KOPT-K1 (cell line): Measurements from ENCODE around the gene TNFRSF18.
A peak's percentile ranks its signal among the peaks of the same experiment; 100 is the strongest.
"Not testable (repeated sequence)": the region's sequence is repeated elsewhere in the genome, so short reads cannot be mapped to it uniquely, and the experiment has no call there.

Experiments used
- H3K27ac ChIP-seq: fragments of 200-600 bp; sonication (generic); 2 replicates; pipeline ENCODE4 v1.5.1; 2016; ENCODE audit warnings: antibody characterized with exemption, mild to moderate bottlenecking, low read depth, low read length; ENCODE audit not compliant: poor library complexity, severe bottlenecking
- H3K36me3 ChIP-seq: fragments of 200-600 bp; sonication (generic); 2 replicates; pipeline ENCODE4 v1.5.1; 2017; ENCODE audit warnings: antibody characterized with exemption, mild to moderate bottlenecking, low read length, moderate library complexity; ENCODE audit not compliant: insufficient read depth
- H3K9me3 ChIP-seq: fragments of 200-600 bp; sonication (generic); 2 replicates; pipeline ENCODE4 v1.5.1; 2017; ENCODE audit warnings: antibody characterized with exemption, low read length, mild to moderate bottlenecking; ENCODE audit not compliant: insufficient read depth, poor library complexity, severe bottlenecking

TNFRSF18 gene, protein sequence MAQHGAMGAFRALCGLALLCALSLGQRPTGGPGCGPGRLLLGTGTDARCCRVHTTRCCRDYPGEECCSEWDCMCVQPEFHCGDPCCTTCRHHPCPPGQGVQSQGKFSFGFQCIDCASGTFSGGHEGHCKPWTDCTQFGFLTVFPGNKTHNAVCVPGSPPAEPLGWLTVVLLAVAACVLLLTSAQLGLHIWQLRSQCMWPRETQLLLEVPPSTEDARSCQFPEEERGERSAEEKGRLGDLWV

GRCh38 chr1:1206376-1206965 is at the start of gene TNFRSF18:
Gene TNFRSF18 (minus strand): TSS chr1:1206592. CDS start chr1:1206571, 21 bp downstream.
- Histone ChIP-seq H3K27ac (no peak within 1 kb of the TSS), H3K36me3 (no peaks in the 10 kb centered on the region), H3K9me3 (no peaks in the 10 kb centered on the region)

GRCh38 chr1:1255611-1256010 is 49.2 kb upstream of the TNFRSF18 start:
- Histone ChIP-seq H3K36me3 (peaks cover 81% of the 10 kb centered on the region), H3K9me3 (no peaks in the 10 kb centered on the region), H3K27ac (no peak overlapping the region)

DNA sequence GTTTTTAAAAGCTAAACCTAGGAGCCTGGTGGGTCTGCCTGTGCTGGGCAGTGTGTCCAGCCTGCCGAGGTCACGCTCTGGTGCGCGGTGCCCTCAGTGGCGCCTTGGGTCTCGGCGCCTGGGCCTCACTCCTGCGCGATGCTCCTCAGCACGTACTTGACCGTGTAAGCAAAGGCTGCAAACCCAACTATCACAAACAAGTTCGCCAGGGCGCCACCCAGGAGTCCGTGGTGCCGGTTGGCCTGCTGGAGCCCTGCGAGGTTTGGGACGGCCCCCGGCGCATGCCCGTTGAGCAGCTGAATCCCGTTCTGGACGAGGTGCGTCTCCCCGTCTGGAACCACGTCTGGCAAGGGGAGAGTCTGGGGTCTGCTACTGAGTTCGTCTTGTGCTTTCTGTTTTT is 48.7 kb upstream of the TNFRSF18 start:
- Histone ChIP-seq H3K9me3 (no peaks in the 10 kb centered on the region), H3K36me3 (peaks cover 76% of the 10 kb centered on the region), H3K27ac (no peak overlapping the region)

DNA sequence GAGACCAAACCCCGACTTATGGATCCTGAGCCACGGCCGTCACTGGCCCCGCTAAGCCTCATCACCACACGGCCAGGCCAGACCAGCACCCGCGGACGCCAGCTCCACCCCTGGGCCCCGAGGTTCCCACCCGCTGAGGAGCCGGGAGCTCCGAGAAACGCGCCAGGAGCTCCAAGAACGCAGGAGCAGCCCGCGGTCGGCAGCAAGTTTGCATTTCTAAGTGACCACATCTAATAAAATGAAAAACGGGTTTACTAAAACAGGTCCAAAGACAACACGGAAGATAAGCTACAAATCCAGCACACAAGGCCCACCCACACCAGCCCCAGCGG is 48.2 kb upstream of the TNFRSF18 start:
- Histone ChIP-seq H3K27ac (no peak overlapping the region), H3K36me3 (peaks cover 71% of the 10 kb centered on the region), H3K9me3 (no peaks in the 10 kb centered on the region)

GRCh38 chr1:1253972-1254666 is 47.7 kb upstream of the TNFRSF18 start:
- H3K27ac ChIP-seq = no peak overlapping the region

GRCh38 chr1:1253314-1253713 is 46.9 kb upstream of the TNFRSF18 start:
- H3K9me3 ChIP-seq = no peaks in the 10 kb centered on the region
- no peak overlapping the region for H3K27ac ChIP-seq
- H3K36me3 ChIP-seq = peaks cover 58% of the 10 kb centered on the region

More at GRCh38 chr1:1253972-1254666, 47.7 kb upstream of the TNFRSF18 start:
- Histone ChIP-seq H3K9me3 (no peaks in the 10 kb centered on the region), H3K36me3 (peaks cover 66% of the 10 kb centered on the region)

DNA sequence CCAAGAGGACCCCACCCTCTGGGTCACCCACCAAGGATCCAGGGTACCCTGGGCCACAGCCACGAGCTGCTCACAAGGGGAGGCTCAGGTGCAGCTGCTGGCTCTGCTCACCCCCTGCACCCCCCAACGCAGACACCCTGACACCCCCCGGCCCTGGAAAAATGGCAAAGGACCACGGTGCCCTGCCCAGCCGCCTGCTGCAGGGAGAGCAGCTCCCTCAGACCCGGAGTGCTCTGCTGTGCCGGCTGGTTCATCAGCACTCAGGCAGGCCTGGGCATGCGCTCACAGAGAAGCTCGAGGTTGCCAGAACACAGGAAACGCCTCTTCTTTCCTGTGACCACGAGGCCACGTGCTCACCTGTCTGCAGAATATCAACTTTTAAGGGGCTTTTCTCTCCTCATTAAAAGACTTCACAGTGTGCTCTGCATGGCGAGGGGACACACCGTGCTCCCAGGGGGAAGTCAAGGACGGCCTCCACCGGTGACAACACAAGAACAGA is 44.4 kb upstream of the TNFRSF18 start:
- Histone ChIP-seq H3K27ac (peak overlapping the region; percentile 62), H3K9me3 (no peaks in the 10 kb centered on the region), H3K36me3 (peaks cover 36% of the 10 kb centered on the region)

DNA sequence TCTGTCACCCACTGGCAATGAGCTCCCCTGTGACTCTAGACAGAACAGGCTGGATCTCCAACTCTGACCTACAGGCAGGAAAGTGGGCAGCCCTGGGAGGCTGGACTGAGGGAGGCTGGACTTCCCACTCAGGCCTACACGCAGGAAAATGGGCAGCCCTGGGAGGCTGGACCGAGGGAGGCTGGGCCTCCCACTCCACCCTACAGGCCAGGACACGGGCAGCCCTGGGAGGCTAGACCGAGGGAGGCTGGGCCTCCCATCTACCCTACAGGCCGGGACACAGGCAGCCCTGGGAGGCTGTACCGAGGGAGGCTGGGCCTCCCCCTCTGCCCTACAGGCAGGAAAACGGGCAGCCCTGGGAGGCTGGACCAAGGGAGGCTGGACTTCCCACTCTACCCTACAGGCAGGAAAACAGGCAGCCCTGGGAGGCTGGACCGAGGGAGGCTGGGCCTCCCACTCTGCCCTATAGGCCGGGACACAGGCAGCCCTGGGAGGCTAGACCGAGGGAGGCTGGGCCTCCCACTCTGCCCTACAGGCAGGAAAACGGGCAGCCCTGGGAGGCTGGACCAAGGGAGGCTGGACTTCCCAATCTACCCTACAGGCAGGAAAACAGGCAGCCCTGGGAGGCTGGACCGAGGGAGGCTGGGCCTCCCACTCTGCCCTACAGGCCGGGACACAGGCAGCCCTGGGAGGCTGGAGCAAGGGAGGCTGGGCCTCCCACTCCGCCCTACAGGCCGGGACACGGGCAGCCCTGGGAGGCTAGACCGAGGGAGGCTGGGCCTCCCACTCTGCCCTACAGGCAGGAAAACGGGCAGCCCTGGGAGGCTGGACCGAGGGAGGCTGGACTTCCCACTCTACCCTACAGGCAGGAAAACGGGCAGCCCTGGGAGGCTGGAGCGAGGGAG is 41.9 kb upstream of the TNFRSF18 start:
- H3K36me3 ChIP-seq = peaks cover 10% of the 10 kb centered on the region; the same call in 1 of the 2 replicates
- H3K27ac ChIP-seq, H3K9me3 ChIP-seq: not testable (repeated sequence)

DNA sequence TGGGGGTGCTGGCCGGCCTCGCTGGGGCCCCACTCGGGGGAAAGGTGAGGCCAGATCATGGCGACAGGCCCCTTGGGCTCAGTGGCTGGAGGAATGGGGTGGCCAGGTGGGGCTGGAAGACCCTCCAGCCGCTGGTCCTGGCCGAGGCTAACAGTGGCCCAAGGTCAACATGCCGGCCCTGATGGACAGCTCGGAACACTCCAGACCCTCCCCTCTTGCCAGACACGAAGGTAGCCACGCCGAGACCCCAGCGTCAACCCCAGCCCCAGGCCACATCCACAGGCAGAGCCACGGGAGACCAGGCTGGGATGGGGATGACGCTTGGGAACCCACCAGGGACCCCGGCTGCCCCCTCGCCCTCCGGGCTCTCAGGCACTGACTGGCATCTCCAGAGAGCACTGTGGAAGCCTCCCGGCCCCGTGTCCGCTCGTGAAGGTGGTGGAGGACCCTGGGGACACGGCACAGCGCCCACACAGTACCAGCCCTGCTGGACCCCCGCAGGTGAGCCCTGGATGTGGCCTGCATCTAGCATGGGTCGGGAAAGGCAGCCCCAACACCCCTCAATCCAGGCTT is 41.0 kb upstream of the TNFRSF18 start:
- Histone ChIP-seq H3K9me3 (no peaks in the 10 kb centered on the region), H3K36me3 (0 out of 2 replicates have a peak, but pooled peaks cover 2% of the 10 kb centered on the region), H3K27ac (no peak overlapping the region)

- H3K9me3 ChIP-seq = no peaks in the 10 kb centered on the region
- no peak within 1 kb of the TSS for H3K27ac ChIP-seq
- H3K36me3 ChIP-seq = no peaks in the 10 kb centered on the region
Measured at GRCh38 chr1:1246577-1247340, 40.4 kb upstream of the TNFRSF18 start, which contains the start of gene C1QTNF12. Gene C1QTNF12 (minus strand): TSS chr1:1246722. CDS start chr1:1246690, 32 bp downstream.

GRCh38 chr1:1245817-1246576 is 39.6 kb upstream of the TNFRSF18 start:
- Histone ChIP-seq H3K36me3 (no peaks in the 10 kb centered on the region), H3K9me3 (no peaks in the 10 kb centered on the region), H3K27ac (no peak overlapping the region)

- no peak overlapping the region for H3K27ac ChIP-seq
- H3K36me3 ChIP-seq = no peaks in the 10 kb centered on the region
Measured at GRCh38 chr1:1245178-1245816, 38.9 kb upstream of the TNFRSF18 start.

More at GRCh38 chr1:1245178-1245816, 38.9 kb upstream of the TNFRSF18 start:
- H3K9me3 ChIP-seq = no peaks in the 10 kb centered on the region
